ENCODE measurements around the gene JPH3.

The JPH3 gene

GRCh38 chr16:87627542-87628245, 25.4 kb downstream of the JPH3 start:
- DNase-seq, result no peak

- DNase-seq, result no peak
These were observed 26.1 kb downstream of the JPH3 start for GRCh38 chr16:87628246-87628923.

GRCh38 chr16:87628940-87629339, 26.6 kb downstream of the JPH3 start:
- peak; percentile 41 to 46 for DNase-seq

- no peak for DNase-seq
These were observed 28.8 kb downstream of the JPH3 start for GRCh38 chr16:87631067-87631466.

- DNase-seq, result no peak
These were observed 32.1 kb downstream of the JPH3 start for GRCh38 chr16:87634411-87634810.

- DNase-seq, result peak; percentile 68 to 73
These were observed 33.3 kb downstream of the JPH3 start for GRCh38 chr16:87635541-87636049.

GRCh38 chr16:87636050-87636684, 33.9 kb downstream of the JPH3 start:
- DNase-seq, result peak; percentile 83 to 85

- DNase-seq, result no peak
These were observed 34.4 kb downstream of the JPH3 start for GRCh38 chr16:87636741-87637140.

- DNase-seq, result no peak
These were observed 35.0 kb downstream of the JPH3 start for GRCh38 chr16:87637357-87637756.

GRCh38 chr16:87638736-87639135, 36.4 kb downstream of the JPH3 start:
- no peak for DNase-seq

- no peak for DNase-seq
These were observed 39.4 kb downstream of the JPH3 start for GRCh38 chr16:87641721-87642120.

GRCh38 chr16:87642491-87642890, 40.2 kb downstream of the JPH3 start:
- no peak for DNase-seq

GRCh38 chr16:87644186-87644585, 41.9 kb downstream of the JPH3 start:
- DNase-seq, result no peak

GRCh38 chr16:87644596-87644995, 42.3 kb downstream of the JPH3 start:
- DNase-seq, result no peak

GRCh38 chr16:87645802-87646201, 43.5 kb downstream of the JPH3 start:
- DNase-seq, result no peak

GRCh38 chr16:87647431-87648185, 45.3 kb downstream of the JPH3 start:
- DNase-seq, result no peak

- DNase-seq, result no peak
These were observed 45.9 kb downstream of the JPH3 start for GRCh38 chr16:87648236-87648635.

- no peak for DNase-seq
These were observed 46.6 kb downstream of the JPH3 start for GRCh38 chr16:87648698-87649487.

GRCh38 chr16:87652386-87652785, 50.1 kb downstream of the JPH3 start:
- no peak for DNase-seq

- DNase-seq, result peak in 1 of 2 experiments; percentile 17
These were observed 50.5 kb downstream of the JPH3 start for GRCh38 chr16:87652799-87653198.

- peak; percentile 9 to 52 for DNase-seq
These were observed 50.9 kb downstream of the JPH3 start for GRCh38 chr16:87653234-87653633.

GRCh38 chr16:87654826-87655225, 52.5 kb downstream of the JPH3 start:
- no peak for DNase-seq
